Smooth muscle cell of the brain vasculature (primary cell): ENCODE measurements around the gene GDPD3.

ENCODE experiments used
- DNase-seq: peaks from one replicate; pipeline ENCODE4 v3.0.0-alpha.2; 2012; ENCODE audit warnings: low read depth, low spot score

The GDPD3 gene

DNA sequence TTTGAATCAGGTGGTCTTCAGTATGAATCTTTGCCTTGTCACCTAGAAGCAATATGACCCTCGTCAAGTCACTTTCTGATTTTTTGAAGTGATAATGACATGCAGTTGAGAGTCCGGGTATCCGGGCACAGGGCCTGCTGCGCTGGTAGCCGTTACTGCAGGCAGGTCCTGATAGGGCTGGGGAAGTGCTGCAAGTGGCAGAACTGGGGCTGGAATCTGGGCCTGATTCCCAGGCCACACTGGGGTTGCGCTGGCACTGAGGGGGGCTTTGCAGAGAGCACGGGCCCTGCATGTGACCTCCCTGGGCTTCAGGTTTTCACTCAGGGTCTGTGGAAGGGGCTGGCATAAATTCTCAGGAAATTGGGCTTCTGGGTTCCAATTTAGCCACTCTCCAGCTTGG, 34.6 kb downstream of the GDPD3 start:
- no peak for DNase-seq

DNA sequence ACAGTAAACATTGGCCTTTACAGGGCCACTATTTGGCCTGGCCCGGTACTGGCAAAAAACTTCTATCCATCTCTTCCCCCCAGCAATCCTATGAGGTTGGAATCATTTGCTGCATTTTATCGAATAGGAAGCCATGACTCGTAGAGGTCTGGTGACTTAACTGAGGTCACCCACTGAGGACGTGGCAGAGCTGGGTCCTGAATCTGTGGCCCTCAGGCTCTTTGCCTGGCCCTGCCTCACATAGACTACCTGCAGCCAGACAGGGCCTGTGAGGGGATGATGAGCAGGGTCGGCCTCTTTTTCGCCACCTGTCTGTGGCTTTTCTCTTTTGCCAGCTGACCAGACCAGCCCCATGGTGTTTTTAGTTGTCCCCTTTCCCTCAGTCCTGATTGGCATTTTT, 35.7 kb downstream of the GDPD3 start:
- no peak for DNase-seq

DNA sequence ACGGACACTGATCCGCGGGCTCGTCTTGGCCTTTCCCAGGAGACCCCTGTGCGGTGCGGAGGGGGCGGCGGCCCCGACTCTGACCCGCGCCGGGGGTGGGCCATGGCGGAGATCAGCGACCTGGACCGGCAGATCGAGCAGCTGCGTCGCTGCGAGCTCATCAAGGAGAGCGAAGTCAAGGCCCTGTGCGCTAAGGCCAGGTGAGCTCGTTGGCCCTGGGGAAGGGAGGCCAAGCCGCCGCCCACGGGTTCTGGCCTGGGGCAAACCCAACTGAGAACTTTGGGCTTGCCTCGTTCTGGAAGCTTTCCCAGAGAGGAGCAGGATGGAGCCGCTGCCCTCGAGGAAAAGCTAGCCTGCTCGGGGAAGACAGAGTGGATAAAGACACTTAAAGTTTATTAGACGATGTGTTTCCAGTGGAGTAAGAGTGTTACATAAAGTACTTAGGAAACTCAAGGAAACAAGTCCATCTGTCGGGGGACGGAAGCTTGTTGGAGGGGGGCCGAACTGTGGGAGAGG, 37.0 kb downstream of the GDPD3 start:
- no peak for DNase-seq

DNA sequence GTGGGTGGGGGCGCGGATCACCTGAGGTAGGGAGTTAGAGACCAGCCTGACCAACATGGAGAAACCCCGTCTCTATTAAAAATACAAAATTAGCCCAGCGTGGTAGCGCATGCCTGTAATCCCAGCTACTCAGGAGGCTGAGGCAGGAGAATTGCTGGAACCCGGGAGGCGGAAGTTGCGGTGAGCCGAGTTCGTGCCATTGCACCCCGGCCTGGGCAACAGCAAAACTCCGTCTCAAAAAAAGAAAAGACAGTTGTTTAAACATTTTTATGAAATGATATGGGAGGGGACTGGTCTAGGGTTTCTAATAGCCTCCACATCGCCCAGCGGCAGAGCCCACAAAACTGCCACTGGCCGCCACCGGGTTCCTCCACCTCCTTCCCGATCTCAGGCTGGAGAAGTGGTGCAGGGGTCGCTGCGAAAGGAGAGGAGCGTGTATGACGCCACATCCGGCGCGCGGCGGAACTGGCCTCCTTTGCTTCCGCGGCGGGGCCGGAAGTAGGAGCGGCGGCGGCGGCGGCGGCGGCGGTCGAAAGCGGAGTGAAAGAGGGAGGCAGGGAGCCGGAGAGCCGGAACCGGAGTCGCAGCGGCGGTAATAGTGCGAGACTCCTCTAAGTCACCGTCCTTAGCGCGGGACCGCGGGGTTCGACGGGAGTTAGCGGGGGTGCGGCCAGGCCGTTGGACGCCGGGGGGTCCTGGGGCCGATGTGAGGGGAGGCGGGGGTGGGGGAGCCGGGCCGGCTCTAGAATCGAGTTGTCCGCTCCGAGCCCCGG, 37.6 kb downstream of the GDPD3 start, which contains the start of gene PPP4C:
PPP4C (plus strand) TSS at position 492 of the 773 bp plus-strand sequence. CDS start 384 bp downstream, outside the sequence.
- DNase-seq = peak; percentile 74

DNA sequence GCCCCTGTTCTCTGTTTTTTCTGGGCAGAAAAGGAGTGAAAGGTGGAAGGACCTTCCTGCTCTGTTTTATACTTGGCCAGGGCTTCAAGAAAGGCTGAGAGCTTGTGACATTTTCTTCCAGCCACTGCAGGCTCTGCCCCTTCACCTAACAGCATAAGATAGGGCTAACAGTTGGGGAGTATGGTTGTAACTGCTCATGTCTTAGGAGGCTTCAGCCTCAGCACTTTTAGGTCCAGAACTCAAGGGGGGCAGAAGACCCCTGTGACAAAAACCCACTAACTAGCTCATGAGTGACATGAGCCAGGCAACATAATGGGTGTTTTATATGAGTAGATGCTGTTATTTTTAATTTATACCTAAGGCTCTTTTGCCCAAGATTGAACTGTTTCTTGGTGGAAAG, 42.8 kb downstream of the GDPD3 start:
- DNase-seq = no peak

DNA sequence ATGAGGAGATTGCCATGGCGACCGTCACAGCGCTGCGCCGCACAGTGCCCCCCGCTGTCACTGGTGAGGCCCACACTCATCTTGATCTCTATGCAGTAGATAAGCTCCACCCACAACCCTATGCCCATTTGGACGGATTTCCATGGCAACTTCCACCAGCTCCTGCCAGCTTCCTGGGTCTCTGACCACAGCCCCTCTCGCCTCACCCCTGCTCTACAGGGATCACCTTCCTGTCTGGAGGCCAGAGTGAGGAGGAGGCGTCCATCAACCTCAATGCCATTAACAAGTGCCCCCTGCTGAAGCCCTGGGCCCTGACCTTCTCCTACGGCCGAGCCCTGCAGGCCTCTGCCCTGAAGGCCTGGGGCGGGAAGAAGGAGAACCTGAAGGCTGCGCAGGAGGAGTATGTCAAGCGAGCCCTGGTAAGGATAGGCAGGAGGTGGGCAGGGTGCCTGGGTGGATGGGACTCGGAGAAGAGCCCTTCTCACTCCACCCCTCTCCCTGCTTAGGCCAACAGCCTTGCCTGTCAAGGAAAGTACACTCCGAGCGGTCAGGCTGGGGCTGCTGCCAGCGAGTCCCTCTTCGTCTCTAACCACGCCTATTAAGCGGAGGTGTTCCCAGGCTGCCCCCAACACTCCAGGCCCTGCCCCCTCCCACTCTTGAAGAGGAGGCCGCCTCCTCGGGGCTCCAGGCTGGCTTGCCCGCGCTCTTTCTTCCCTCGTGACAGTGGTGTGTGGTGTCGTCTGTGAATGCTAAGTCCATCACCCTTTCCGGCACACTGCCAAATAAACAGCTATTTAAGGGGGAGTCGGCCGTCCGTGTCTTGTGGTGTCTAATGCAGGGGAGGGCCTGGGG, 43.5 kb downstream of the GDPD3 start:
- DNase-seq = no peak

DNA sequence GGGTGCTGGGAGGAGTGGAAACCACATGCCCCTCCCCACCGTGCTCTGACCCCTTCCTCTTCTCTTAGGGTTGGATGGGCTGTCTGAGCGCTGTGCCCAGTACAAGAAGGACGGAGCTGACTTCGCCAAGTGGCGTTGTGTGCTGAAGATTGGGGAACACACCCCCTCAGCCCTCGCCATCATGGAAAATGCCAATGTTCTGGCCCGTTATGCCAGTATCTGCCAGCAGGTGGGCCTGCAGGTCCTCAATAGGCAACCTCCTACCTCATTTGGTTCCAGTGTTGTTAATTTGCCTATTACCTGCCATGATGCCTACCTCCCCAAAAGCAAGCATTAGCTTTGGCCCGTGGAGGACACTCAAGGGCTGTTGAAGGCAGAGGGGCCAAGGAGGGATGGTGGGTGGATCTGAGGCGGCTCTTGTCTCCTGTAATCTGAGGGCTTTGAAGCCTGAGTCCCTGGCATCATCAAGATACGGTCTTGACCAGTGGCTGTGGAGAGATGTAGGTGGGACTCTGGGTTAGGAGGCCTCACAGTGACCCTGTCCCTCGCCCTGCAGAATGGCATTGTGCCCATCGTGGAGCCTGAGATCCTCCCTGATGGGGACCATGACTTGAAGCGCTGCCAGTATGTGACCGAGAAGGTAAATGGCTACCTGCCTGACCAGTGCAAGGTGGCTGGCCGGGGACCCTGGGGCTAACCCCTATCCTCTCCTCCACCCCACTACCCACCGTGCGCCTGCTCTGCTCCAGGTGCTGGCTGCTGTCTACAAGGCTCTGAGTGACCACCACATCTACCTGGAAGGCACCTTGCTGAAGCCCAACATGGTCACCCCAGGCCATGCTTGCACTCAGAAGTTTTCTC, 44.4 kb downstream of the GDPD3 start:
- no peak for DNase-seq

DNA sequence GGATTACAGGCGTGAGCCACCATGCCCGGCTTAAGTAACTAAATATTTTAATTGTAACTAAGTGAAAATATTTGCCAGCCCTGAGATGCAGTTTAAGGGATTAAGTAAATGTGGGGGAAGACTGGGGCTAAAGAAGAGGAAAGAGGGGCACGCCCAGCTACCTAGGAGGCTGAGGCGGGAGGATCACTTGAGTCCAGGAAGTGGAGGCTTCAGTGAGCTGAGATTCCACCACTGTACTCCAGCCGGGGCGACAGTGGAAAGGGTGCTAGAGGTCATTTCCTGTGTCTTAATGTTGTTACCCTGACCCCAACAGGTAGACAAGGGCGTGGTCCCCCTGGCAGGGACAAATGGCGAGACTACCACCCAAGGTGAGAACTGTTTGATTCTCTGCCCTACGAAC, 45.0 kb downstream of the GDPD3 start:
- no peak for DNase-seq

DNA sequence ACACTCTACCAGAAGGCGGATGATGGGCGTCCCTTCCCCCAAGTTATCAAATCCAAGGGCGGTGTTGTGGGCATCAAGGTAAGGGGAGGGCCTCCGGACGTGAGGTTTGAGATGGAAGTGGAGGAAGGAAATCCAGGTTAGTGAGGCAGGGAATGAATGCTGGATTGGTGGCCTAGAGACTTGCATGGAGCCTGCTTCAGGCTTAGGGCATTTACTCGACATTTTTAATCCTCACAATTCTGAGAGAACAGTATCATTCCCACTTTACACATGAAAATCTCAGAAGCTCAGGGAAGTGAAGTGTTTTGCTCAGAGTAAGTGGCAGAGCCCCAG, 45.8 kb downstream of the GDPD3 start:
- no peak for DNase-seq

DNA sequence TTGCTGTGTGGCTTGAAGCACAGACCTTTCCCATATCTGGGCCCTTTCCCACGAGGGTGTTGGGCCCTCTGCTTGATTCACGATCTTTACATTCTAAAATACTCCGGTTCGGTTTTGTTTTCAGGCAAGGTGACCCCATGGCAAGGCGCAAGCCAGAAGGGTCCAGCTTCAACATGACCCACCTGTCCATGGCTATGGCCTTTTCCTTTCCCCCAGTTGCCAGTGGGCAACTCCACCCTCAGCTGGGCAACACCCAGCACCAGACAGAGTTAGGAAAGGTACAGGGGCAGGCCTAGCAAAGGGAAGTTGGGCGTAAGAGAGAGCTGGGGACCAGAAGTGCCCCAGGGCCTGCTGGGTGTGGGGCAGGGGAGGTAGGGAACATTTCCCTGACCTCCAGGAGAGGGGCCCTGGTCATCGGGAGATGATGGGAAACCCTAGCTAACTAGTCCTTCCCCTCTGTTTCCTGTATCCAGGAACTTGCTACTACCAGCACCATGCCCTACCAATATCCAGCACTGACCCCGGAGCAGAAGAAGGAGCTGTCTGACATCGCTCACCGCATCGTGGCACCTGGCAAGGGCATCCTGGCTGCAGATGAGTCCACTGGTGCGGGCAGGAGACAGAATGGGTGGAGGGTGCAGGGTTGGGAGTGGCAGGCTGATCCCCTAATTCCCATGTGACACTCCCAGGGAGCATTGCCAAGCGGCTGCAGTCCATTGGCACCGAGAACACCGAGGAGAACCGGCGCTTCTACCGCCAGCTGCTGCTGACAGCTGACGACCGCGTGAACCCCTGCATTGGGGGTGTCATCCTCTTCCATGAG, 46.4 kb downstream of the GDPD3 start:
- no peak for DNase-seq

DNA sequence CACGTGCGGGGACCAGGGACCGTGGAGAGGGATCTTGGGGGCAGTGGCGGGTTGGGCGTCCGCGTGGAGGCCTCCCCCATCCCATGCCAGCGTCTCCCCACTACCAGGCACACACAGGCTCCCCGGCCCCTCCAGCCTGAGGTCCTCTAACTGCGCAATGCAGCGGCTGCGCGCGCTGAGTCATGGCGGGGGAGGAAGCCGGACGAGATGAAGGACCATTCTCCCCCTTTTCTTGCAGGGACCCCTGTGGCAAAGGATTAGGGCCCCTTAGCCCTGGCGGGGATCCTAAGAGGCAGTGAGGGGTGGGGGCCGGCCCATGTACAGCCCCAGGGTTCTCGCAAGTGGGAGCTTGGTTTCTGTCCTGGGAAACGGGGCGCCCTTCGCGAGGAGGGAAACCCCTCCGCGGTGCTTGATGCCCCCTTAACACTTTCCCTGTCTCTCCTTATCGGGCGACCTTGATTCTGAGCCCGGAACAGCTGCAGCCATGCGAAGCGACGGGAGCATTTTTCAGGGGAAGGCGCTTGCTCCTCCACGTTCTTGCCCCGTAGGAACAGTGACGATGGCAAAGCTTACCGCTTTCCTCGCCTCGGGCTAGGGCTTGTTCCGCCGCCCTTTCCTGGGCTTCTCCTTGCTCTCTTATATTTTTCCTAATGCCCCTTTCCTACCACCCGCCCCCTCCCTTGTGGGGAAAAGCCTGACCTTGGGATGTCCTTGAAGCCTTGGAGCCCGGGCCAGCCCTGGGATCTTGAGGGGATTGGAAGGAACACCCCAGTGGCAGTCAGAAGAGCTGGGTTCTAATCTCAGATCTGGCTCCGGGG, 47.2 kb downstream of the GDPD3 start:
- DNase-seq = no peak

DNA sequence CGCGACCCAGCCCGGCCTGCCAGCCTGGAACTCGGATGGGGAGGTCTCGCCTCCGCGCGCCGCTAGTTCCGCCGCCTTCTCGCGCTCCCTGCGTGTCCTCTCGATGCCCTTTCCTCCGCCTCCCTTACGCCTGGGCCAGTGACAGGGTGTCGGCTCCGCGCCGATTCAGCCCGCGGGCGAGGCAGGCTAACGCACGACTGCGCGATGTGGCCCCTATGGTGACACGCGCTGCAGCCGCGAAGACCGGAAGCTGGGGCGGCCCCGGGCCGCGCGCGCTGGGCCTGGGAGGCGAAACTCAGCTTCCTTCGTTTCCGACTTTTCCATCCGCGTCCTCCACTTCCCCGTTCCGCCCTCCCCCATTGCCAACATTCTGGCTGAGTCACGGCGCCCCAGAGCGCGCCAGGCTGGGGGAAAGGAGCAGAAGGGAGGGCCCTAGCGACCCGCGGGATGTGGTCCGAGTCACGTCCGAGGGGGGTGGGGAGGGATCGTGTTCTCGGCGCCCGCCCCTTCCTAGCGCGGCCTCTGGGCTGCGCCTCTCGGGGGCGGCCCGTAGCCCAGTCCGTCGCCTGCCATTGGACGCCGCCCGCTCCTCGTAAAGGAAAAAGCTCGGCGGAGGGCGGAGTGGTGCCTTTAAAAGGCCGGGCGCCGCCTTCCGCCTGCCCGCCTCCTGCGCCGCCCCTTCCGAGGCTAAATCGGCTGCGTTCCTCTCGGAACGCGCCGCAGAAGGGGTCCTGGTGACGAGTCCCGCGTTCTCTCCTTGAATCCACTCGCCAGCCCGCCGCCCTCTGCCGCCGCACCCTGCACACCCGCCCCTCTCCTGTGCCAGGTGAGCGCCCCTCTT, 48.0 kb downstream of the GDPD3 start, which contains the start of gene ALDOA:
ALDOA (plus strand) TSS at position 659 of the 841 bp plus-strand sequence. CDS start 1,138 bp downstream, outside the sequence.
- peak; percentile 99 for DNase-seq

DNA sequence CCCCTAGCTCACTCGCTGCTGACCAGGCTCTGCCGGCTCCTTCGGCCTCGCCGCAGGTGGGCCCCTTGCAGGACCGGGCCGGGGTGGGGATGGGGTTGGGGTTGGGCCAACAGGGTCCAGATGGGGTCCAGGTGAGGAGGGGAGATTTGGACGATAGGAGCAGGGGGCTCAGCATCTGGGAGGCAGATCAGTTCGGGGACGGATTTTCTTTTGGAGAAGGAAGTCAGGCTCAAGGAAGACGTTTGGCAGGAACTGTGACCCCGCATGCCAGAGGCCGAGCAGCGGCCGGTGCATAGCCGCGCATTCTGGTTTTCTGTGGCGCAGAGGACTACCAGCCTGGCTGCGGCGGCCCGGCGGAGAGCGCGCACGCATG, 48.6 kb downstream of the GDPD3 start:
- no peak for DNase-seq

DNA sequence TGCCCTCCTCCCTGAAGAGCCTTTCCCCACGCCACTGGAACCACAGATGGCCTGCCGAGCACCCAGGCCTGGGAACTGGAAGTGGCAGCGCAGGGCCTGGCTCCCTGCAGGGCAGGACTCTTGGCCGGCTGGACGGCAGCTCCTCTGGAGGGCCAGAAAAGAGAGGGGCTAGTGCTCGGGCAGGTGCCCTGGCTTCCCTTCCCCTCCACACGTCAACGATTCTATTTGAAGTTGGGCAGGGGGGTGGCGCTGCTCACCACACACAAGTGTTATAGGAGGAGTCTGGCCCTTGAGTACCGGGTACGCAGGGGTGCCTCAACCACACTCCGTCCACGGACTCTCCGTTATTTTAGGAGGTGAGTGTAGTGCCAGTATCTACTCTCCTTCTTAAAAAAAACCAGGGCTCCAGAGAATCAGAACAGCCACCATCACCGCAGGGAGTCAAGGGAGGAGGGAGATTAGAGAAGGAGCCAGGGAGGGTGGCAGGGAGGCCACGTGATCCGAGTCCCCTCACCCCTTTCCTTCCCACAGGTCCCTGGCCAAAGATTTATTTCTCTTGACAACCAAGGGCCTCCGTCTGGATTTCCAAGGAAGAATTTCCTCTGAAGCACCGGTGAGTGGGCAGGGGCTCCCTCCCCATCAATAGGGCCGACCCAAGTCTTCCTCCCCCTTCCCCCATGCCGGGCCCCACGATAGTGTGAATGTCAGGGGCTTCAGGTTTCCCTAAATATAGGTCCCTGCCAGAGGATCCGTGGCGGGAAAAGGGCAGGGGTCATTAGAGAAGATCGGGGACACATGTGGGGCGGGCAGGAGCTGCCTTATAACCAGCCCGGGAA, 49.2 kb downstream of the GDPD3 start:
- no peak for DNase-seq

DNA sequence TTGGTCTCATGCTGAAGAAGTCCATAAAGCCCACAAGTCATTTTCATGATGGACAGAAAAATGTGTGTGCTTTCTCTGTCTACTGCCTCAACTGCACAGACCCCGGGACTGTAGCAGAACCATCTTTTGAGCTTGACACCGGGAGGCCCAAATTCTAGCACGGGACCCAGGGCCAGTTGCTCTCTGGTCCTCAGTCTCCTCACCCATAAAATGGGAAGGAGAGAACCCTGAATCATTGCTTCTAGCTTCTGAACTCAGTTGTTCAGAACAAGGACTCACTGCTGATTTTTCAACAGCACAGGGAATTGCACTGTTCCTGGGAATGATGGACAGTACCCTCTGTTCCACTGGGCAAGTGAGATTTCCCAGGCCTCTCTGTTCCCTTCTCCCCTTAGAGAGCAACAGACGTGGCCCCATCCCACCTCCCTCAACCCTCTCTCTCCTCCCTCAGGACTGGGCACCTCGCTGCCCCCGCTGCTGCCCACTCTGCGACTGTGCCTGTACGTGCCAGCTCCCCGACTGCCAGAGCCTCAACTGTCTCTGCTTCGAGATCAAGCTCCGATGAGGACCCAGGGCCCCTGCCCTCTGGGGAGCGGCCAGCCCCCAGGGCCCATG, 50.0 kb downstream of the GDPD3 start:
- no peak for DNase-seq

DNA sequence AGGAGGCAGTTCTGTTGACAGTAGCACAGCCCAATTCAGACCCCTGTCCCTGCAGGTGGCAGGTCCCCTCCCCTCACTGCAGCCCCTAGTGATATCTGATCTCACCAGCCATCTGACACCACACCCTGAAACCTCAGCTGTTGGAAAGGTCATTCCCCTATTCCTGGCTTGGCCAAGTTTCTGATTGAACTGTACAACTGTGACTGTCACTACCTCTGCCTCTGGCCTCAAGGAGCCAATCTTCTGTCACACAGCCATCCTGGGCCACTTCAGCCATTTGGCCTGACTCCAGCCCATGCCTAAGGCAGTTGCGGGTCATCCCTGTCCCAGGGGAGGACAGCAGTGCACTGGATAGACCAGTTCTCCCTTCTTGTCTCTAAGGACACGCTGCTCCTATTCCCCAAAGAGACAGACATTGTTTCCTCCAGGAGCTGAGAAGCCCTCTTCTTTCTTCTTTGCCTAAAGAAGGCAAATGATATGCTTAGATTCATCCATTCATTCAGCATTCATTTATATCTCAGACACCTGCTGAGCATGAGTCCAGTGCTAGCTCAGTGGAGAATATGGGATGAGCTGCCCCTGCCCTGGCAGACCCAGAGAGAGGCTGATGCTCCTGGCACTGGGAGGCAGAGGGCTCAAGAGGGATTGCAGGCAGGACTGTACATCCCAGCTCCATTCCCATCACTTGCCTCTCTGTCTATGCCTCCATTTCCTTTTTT, 52.3 kb downstream of the GDPD3 start:
- DNase-seq = no peak

DNA sequence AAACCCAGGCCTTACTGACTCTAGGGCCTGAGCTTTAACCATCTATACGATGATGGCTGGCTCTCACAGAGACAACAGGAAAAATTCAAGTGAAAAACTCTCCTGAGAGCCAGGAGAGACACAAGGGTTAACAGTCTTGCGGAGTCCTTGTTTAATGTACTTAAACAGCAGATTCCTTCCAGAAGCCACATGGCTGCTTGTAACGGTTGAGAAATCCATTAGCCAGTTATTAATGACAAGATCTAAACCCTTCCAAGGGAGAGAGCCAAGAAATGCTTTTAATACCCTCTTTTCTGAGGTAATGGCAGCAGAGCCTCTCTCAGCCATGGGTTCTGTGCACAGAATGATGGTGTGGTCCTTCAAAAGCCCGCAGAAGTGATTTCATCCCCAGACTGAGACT, 53.0 kb downstream of the GDPD3 start:
- DNase-seq = no peak
